ENCODE measurements around the gene PRR4. TPM values are rescaled to one million over a fixed set of nuclear protein-coding genes. Genes with fewer than 3 reads are reported as not detected.

Gene PRR4
- total and polyA plus RNA-seq, 2 donors (not counting 3 experiments of a cell fraction or from before 2014, with no cell fraction given): 2.4 to 2.8 TPM

DNA sequence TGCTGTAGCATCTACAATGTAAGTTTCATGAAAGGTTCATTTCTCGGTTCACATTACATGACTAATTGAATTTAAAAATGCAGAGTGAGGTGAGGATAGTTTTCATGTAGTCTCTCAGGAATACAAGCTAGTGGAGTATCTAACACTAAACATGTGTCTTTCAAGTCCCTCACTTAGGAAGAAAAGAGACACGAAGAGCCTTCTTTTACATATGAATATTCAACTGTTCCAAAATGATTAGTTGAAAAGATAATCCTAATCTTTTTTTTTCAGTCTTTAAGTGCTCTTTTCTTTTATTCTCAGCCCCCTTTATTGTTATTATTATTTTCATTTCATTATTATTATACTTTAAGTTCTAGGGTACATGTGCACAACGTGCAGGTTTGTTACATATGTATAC is 10.8 kb downstream of the PRR4 start:
- POLR2A ChIA-PET: no interaction called here

More for the DNA sequence above, 10.8 kb downstream of the PRR4 start:
- TF ChIP-seq, protein P1, sequence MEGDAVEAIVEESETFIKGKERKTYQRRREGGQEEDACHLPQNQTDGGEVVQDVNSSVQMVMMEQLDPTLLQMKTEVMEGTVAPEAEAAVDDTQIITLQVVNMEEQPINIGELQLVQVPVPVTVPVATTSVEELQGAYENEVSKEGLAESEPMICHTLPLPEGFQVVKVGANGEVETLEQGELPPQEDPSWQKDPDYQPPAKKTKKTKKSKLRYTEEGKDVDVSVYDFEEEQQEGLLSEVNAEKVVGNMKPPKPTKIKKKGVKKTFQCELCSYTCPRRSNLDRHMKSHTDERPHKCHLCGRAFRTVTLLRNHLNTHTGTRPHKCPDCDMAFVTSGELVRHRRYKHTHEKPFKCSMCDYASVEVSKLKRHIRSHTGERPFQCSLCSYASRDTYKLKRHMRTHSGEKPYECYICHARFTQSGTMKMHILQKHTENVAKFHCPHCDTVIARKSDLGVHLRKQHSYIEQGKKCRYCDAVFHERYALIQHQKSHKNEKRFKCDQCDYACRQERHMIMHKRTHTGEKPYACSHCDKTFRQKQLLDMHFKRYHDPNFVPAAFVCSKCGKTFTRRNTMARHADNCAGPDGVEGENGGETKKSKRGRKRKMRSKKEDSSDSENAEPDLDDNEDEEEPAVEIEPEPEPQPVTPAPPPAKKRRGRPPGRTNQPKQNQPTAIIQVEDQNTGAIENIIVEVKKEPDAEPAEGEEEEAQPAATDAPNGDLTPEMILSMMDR (IDR thresholded peaks at IDR 0.05; ENCODE audit: extremely low read depth in 1 of 2, insufficient read depth in 1 of 2, low read depth in 1 of 2, low read length in 2 of 2): no peak
- TF ChIP-seq GATA2 (IDR thresholded peaks at IDR 0.05; ENCODE audit: insufficient read depth, insufficient read length, low read depth, low read length) (no peak), JUN (IDR thresholded peaks at IDR 0.05; ENCODE audit: borderline replicate concordance, insufficient read depth, insufficient read length, low read depth) (no peak), POLR2A (IDR thresholded peaks at IDR 0.05; ENCODE audit: low read depth, low read length) (no peak), FOS (IDR thresholded peaks at IDR 0.05; ENCODE audit: borderline replicate concordance, insufficient read depth, low read length) (no peak), MYC (IDR thresholded peaks at IDR 0.05; ENCODE audit: low read depth, low read length) (no peak), EZH2 (IDR thresholded peaks at IDR 0.05; ENCODE audit: borderline replicate concordance, low read depth, low read length, severe bottlenecking) (no peak), POLR2AphosphoS5 (IDR thresholded peaks at IDR 0.05; ENCODE audit: insufficient read depth, low read depth, low read length) (no peak)
- TF ChIP-seq, protein P2, sequence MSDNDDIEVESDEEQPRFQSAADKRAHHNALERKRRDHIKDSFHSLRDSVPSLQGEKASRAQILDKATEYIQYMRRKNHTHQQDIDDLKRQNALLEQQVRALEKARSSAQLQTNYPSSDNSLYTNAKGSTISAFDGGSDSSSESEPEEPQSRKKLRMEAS (IDR thresholded peaks at IDR 0.05; ENCODE audit: insufficient read depth, insufficient read length): no peak
- Histone ChIP-seq H3K9me3 (replicated peaks; ENCODE audit: control insufficient read depth, insufficient read depth, low read length) (no peaks in the 10 kb centered on the region), H3K27ac (ENCODE audit: insufficient read depth, low read depth, low read length) (no peak overlapping the region), H3K4me3 (replicated peaks in 1 of 3; ENCODE audit: insufficient read depth in 1 of 3, low read depth in 1 of 3, low read length in 3 of 3) (no peak overlapping the region), H3K4me1 (ENCODE audit: control insufficient read depth, extremely low read depth, insufficient read depth, low read length) (no peaks in the 10 kb centered on the region), H4K20me1 (replicated peaks; ENCODE audit: control insufficient read depth, extremely low read depth, insufficient read depth, low read length) (no peaks in the 10 kb centered on the region), H3K36me3 (ENCODE audit: control insufficient read depth in 2 of 2, extremely low read depth in 1 of 2, insufficient read depth in 2 of 2, low read length in 2 of 2) (no peaks in the 10 kb centered on the region), H3K4me2 (ENCODE audit: insufficient read depth, low read length) (no peak overlapping the region), H2AFZ (ENCODE audit: low read depth, low read length) (no peak overlapping the region), H3K9me1 (replicated peaks; ENCODE audit: control insufficient read depth, extremely low read depth, insufficient read depth, low read length) (no peaks in the 10 kb centered on the region), H3K27me3 (ENCODE audit: control insufficient read depth in 2 of 2, insufficient read depth in 2 of 2, low read length in 2 of 2) (no peaks in the 10 kb centered on the region), H3K9ac (replicated peaks; ENCODE audit: extremely low read depth, insufficient read depth, low read length) (no peak overlapping the region), H3K79me2 (ENCODE audit: control insufficient read depth, insufficient read depth, low read length) (no peaks in the 10 kb centered on the region)
- dilution Hi-C loops (cut with MboI; ENCODE audit: extremely low pct_ligation_motif_present, low sequenced_read_pairs): no loop called here
- CTCF ChIA-PET: no interaction called here
- DNase-seq (ENCODE audit: low read depth, low spot score): no peak
- intact Hi-C loops (cut with micrococcal nuclease): no loop called here
- BruUV-seq (replicated peaks): no TSS peak
- FAIRE-seq: no peak

All from endothelial cell of umbilical vein (primary cell).